GM18873 (cell line): ENCODE measurements around the gene MFSD11.
"Not testable (repeated sequence)": the region's sequence is repeated elsewhere in the genome, so short reads cannot be mapped to it uniquely, and the experiment has no call there.

Experiments used
- ATAC-seq: cut with Tn5 transposase; IDR thresholded peaks from one replicate; pipeline ENCODE4 v1.9.1; 2021; ENCODE audit warnings: mild to moderate bottlenecking, moderate library complexity, moderate number of reproducible peaks; ENCODE audit not compliant: unreplicated experiment, low FRiP score

The MFSD11 gene

DNA sequence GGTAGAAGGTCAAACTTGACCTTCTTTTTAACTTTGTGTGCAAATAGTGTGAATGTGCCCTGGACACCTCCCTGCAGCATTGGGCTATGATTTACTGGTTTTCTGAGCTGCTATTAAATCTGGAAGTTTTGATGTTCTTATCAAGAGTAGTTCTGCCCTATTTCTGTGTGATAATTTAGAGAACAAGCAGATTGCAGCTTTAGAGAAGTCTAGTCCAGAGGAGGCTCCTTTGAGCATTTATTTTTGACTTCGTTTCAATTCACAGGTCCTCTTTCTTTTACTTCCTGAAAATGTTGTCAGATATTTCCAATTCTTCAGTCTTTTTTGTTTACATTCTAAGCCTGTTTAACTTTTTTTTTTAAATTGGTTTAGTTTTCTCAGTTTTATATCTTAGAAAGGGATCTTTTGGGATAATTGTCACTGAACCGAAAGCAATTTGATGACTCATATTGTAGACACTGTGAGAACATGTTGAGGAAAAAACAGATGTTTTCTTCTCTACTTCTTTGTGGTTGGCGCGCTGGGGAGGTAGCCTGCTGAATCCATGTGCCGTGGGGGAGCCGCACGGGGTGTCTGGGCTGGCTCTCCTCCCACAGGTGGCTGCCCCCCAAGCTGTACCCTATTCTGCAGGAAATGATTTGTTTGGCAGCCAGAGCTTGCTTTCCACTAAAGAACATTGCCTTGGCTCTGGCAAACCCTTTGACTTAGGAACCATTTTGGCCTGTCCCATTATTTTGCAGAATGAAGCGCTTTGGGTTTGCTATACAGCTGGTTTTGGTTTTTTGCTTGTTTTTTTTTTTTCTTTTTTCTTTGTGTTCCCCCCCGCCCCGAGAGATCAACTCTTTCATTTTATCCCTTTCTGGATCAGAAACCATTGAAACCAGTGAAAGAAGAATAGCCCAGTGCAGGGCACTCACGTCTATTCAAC is 53.4 kb downstream of the MFSD11 start:
- no peak for ATAC-seq

DNA sequence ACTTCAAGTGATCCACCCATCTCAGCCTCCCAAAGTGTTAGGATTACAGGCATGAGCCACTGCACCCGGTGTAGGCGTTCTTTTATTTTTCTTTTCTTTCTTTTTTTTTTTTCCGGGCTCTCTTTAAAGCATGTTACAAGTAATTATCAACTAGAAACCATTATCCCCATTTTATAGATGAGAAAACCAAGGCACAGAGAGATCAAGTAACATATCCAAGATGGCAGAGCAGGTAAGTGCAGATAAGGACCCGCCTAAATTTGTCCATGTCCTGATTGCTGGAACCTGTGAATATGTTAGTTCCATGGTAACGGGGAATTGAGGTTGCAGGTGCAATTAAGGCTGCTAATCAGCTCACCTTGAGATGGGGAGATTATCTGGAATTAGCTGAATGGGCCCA is 54.4 kb downstream of the MFSD11 start:
- no peak for ATAC-seq

DNA sequence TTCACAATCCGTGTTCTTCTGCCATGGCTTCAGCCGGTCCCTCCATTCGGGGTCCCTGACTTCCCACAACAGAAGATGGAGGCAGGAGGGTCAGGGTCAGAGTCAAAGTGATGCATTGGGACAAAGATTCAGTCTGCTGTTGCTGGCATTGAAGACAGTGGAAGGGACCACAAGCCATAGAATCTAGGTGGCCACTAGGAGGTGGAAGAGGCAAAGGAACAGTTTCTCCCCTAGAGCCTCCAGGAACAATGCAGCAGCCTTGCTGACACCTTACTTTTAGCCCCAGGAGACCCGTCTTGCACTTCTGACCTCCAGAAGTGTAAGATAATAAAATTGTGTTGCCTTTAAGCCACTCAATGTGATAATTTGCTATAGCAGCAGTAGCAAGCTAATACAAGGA is 55.9 kb downstream of the MFSD11 start:
- ATAC-seq: no peak

DNA sequence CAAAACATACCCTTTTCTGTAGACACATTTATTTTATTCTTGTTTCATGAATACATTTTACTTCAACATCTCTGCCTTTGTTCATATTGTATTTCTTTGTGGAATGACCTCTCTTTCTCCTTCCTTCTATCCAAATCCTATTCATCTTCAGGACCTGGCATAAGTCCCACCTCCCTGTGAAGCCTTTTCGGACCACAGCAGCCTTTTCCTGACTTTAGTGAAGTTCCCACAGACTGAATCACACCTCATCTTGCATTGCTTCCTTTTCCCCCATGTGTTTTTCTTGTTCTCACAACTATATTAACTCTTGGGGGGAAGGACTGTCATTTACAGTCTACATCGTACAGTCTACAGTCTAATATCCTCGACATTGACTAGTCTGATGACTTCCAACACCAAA is 58.2 kb downstream of the MFSD11 start:
- no peak for ATAC-seq

DNA sequence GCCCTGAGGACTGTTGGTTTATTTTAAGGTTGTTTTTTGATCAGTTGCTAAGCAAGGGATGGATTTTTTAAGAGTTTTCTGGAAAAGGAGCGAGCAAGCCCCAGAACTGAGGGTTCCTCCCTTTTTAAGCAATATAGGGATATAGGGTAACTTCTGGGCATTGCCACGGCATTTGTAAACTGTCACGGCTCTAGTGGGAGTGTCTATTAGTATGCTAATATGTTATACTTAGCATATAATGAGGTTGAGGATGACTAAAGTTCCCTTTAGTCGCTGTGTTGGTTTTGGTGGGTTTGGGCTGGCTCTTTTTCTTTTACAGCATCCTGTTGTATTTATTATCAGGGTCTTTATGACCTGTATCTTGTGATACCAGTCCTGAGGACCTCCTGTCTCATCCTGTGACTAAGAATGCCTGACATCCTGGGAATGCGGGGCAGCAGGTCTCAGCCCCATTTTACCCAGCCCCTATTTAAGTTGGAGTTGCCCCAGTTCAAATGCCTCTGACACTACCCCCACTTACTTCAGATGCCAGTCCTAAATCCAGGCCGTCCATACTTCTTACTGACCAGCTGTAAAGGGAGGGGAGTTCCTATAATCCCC is 59.4 kb downstream of the MFSD11 start:
- ATAC-seq: no peak

DNA sequence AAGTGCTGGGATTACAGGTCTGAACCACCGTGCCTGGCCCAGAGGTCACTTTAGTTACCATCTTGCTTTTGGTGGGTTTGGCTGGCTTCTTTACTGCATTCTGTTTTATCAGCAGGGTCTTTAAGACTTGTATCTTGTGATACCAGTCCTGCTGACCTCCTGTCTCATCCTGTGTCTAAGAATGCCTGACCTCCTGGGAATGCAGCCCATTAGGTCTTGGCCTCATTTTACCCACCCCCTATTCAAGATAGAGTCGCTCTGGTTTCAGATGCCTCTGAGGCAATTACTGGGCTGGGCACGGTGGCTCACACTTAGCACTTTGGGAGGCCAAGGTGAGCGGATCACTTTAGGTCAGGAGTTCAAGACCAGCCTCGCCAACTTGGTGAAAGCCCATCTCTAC is 63.8 kb downstream of the MFSD11 start:
- ATAC-seq: no peak

DNA sequence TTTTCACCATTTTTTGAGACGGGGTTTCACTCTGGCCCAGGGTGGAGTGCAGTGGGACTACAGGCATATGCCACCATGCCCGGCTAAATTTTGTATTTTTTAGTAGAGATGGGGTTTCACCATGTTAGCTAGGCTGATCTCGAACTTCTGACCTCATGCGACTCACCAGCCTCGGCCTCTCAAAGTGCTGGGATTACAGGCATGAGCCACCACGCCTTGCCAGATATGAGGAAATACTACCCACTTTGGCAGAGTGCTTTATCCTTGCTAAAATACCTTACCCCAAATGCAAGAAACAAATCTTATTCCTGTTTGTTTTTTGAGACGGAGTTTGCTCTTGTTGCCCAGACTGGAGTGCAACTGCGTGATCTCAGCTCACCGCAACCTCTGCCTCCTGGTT is 67.4 kb downstream of the MFSD11 start:
- no peak for ATAC-seq

DNA sequence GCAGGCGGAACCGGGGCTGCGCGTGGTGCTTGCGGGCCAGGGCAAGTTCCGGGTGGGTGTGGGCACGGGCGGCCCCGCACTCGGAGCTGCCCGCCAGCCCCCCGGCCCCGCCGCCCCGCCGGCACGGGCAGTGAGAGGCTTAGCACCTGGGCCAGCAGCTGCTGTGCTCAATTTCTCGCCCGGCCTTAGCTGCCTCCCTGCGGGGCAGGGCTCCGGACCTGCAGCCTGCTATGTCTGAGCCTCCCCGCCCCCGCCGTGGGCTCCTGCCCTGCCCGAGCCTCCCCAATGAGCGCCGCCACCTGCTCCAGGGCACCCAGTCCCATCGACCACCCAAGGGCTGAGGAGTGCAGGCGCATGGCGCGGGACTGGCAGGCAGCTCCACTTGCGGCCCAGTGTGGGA is 68.2 kb downstream of the MFSD11 start:
- ATAC-seq: not testable (repeated sequence)

DNA sequence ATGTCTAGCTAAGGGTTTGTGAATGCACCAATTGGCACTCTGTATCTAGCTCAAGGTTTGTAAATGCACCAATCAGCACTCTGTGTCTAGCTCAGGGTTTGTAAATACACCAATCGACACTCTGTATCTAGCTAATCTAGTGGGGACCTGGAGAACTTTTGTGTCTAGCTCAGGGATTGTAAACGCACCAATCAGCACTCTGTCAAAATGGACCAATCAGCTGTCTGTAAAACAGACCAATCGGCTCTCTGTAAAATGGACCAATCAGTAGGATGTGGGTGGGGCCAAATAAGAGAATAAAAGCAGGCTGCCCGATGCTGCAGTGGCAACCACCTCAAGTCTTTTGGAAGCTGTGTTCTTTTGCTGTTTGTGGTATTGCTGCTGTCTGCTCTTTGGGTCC is 68.8 kb downstream of the MFSD11 start:
- not testable (repeated sequence) for ATAC-seq

DNA sequence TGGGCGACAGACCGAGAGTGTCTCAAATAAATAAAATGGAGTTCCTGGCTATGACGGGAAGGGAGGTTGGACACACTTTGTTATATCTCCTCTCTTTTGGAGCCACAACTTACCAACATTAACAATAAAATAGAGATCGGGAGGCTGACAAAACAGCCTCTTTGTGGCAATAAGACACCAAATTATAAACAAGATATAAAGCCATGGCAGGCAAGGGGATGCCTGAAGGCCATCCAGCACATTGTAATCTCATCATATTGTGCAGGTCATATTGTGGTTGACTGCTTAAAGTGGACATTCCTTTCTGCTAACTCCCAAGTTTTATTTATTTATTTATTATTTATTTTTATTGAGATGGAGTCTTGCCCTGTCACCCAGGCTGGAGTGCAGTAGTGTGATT is 70.4 kb downstream of the MFSD11 start:
- ATAC-seq: no peak

DNA sequence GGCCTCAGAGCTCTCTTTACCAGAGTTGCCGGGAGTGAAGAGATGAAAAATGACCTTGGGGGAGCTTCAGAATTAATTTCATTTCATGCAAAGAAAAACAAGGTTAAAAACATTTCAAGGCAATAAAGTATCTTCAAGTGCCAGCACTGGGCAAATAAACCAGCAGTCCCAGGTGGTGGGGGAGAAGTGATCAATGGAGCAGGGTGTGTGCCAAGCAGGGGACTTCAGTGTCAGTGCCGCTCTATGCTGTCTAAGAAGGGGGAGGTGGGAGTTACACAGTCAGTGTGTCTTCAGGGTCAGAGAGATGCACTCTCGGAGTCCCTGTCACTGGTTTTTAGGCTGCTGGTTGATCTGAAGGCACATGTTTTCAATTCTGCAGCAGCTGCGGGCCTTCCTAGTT is 73.0 kb downstream of the MFSD11 start:
- no peak for ATAC-seq

DNA sequence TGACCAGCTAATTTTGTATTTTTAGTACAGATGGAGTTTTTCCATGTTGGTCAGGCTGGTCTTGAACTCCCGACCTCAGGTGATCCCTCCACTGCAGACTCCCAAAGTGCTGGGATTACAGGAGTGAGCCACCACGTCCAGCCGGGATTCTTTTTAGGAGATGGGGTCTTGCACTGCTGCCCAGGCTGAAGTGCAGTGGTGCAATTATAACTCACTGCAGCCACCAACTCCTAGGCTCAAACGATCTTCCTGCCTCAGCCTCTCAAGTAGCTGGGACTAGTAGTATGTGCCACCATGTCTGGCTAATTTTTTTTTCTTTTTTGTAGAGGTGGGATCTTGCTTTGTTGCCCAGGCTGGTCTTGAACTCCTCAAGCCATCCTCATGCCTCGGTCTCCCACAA is 73.9 kb downstream of the MFSD11 start:
- no peak for ATAC-seq

DNA sequence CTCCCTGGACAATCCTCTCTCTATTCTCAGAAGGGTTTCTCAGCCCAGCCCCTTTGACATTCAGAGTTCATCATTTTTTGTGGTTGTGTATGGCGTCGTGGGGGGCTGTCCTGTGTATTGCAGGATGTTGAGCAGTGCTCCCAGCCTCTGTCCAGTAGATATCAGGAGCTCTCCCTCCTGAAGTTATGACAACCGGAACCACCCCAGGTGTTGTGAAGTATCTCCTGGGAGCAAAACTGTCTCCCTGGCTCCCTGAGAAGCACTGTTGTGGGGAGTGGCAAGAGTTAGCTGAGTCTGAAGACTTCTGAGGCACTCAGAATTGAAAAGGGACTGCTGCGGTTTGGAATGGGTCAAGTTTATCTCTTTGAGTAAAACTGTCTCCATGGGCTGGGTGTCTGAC is 74.3 kb downstream of the MFSD11 start:
- ATAC-seq: no peak

DNA sequence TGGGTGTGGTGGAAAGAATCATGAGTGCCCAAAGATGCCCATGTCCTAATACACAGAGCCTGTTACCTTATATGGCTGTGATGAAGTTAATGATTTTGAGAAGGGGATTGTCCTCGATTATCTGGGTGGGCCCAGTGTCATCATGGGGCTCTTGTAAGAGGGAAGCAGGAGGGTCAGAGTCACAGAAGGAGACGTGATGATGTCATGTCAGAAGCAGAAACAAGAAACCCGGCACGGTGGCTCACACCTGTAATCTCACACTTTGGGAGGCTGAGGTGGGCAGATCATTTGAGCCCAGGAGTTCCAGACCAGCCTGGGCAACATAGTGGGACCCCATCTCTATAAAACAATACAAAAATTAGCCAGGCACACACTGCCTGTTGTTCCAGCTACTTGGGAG is 75.0 kb downstream of the MFSD11 start:
- no peak for ATAC-seq

DNA sequence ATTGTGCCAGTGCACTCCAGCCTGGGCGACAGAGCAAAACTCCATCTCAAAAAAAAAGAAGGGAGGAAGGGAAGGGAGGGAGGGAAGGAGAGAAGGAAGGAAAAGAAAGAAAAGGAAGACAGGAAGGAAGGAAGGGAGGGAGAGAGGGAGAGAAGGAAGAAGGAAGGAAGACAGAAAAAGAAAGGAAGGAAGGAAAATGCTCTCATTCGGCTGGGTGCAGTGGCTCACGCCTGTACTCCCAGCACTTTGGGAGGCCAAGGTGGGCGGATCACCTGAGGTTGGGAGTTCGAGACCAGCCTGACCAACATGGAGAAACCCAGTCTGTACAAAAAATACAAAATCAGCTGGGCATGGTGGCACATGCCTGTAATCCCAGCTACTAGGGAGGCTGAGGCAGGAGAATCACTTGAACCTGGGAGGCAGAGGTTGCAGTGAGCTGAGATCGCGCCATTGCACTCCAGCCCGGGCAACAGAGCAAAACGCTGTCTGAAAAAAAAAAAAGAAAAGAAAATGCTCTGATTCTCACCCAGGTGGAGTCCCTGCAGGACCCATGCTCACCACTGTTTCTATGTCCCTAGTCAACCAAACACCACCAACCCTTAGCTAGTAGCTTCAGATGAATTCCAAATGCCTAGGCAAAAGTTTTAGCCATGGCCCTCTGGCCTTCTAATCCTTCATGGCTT is 78.1 kb downstream of the MFSD11 start:
- not testable (repeated sequence) for ATAC-seq

DNA sequence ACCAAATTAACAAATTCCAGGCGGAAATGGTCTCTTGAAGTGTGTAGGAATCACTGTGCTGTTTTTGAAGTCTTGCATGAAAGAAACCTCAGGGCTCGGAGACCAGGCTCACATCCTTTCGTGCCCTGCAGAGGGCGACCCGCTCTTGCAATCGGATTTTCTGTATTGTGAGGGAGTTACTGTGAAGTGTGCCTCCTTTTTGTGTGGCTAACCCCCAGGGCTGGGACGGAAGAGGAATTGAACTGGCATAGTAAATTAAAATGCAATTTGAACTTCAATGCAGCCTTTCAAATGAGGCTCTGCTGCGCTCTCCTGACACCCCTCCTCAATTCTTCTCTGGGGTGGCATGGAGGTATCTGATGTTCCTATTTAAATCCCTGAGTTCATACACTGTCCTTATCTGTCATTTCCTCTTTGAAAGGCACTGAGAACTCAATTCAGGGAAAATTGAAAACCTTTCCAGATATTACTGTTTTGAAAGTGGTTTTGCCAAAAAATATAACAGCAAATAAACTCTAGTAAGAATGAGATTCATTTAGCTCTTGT is 78.7 kb downstream of the MFSD11 start:
- ATAC-seq: no peak

DNA sequence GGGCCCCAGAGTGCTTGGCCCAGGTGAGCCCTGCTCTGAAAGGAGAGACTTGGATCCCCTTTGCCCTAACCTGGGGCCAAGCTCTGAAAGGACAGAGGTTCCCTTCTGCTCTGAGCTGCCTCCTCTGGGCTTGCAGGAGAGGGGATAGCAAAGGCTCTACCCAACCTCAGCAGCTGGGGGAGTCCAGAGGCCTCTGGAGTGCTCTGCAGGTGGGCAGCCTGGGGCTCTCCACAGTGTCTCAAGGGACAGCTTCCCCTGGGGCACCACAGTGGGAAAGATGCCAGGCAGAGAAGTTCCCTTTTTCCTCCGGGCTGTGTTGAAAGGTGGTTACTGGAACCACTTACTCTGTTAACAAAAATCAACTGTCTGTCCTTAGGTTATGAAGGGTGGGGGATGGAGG is 82.1 kb downstream of the MFSD11 start:
- no peak for ATAC-seq

DNA sequence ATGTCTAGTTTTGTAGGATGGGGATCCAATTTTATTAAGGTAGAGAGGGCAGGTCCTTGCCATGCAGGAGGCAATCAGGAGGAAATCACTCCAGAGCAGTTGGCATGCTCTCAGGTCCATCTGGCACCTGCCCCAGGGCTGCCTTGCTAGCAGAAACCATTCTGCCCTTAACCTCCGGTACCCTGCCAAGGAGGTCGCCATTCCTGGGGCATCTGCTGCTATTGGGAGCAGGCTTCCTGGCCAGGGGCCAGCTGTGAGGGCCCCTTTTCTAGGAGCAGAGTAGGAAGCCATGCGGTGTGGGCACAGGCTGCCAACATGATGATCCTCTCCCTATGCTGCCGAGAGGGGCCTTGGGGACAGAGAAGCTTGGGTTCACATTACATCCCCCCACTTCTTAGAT is 82.6 kb downstream of the MFSD11 start:
- no peak for ATAC-seq

DNA sequence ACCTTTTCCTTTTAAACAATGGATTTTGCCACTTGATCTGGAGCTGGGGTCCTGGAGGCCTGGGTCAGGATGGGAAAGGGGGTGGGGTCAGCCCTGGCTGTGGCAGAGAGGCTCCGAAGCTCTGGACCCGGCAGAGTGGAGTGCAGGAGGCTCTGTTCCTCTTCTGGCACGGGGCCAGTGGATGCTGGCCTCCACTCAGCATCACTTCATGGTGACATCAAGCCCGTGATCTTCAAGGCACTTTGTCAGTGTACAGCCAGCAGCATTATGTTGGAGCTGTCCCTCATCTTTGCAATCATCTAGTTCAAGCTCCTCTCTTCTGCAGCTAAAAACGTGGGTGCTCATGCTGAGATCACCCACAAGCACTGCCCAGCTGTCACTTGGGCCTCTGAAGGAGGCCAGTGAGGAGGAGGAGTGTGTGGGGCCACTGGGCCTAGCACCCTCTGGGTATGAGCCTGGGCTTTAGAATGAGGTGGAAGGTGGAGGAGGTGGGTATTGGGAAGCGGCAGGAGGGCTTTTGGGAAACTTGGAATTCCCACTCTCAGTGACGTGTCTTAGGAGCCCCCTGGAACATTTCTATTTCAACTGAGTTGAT is 84.4 kb downstream of the MFSD11 start:
- no peak for ATAC-seq

DNA sequence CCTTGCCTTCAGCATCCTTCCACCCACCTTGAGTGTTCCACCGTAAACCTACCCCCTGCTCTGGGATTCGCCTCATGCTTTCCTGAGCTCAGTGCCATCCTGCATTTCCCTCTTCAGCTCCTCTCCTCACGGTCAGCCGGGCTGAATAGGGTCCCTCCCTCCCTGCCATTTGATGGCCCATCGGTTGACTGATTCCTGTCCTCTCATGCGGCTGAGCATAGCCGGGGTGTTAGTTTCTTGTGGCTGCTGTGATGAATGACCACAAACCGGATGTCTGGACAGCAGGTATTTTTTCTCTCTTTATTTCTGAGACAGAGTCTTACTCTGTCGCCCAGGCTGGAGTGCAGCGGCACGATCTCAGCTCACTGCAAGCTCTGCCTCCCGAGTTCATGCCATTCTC is 86.2 kb downstream of the MFSD11 start:
- ATAC-seq: no peak
